ENCODE data around the gene PRKACB.
"Not testable (repeated sequence)": the region's sequence is repeated elsewhere in the genome, so short reads cannot be mapped to it uniquely, and the experiment has no call there.

PRKACB gene

DNA sequence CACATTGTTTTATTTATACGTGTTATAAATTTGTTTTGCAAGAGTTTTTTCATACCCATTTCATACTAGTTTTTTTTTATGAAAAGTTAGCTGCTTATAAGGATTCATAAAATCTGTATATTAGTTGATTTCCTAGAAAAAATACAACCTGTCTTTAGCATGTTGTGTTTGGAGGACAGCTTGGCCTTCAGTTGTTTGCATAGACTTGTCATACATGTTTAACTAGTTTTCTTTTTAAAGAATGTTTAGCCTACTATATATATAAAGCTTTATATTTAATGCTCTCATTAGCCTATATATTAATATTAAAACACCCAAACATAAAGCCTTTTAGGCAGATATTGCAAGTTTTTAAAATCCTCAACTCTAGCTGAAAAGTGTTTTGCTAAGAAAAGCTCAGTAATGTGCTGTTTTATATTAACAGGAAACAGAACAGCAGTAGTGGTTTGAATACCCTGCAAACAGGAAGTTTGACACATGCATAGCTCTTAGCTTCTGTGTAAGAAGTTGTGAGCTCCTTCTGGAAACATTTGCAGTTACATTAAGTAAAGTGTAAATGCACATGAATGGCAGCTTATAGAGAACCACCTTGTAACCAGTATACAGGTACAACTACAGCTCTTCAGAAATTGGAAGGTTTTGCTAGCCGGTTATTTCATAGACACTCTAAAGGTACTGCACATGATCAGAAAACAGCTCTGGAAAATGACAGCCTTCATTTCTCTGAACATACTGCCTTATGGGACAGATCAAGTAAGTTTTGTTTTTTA lies at the start of gene PRKACB:
PRKACB (plus strand) TSS at position 476 of the 770 bp plus-strand sequence; CDS start at position 567, 91 bp downstream.
- peak; percentile 45 to 66 (median 62) for DNase-seq

DNA sequence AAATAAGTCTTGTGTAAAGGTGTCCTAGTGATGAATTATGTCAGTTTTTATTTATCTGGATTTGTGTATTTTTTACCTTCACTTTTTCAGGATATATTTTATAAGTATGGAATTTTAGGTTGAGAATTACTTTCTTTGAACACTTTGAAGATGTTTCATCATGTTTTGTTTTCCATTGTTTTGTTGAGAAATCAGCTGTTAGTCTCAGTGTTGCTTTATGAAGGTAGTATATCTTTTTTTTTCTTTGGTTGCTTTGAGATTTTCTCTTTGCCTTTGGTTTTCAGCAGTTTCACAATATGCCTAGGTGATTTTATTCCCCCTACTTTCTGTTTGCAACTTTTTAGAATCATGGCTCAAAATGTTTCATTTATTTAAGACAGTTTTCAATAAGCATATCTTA lies 48.8 kb upstream of the PRKACB start:
- DNase-seq = no peak

DNA sequence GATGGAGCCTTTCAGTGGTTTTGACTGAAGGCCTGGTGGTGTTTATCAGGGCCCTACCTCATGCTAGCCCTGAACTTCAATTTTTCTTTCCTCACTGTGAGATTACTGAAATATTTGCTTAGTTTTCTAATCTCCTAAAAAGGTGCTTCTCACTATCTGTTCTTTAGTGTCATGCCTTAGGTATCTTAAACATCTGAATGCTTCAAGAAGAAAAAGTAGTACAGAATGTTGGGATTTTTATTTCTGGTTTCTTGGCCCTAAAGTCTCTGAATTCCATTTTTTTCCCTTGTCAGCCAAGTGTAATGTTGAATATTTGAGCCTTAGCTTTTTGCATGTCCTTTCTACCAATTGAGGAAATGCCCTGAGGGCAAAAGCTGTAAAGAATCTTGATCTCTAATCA lies 47.9 kb upstream of the PRKACB start:
- DNase-seq = no peak

DNA sequence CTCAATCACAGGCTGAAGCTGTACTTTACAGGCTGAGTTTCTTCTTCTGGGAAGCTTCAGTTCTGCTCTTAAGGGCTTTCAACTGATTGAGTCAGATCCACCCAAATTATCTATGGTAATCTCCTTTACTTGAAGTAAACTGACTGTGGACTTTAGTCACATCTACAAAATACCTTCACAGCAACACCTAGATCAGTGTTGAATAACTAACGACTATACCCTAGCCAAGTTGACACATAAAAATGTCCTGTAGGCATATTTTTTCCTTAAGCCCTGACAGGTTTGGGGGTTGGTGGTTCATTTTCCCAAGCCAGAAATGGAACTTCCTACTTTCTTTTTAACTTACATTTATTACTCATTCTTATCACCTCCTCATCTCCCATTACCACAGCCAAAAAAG lies 42.9 kb upstream of the PRKACB start:
- no peak for DNase-seq

DNA sequence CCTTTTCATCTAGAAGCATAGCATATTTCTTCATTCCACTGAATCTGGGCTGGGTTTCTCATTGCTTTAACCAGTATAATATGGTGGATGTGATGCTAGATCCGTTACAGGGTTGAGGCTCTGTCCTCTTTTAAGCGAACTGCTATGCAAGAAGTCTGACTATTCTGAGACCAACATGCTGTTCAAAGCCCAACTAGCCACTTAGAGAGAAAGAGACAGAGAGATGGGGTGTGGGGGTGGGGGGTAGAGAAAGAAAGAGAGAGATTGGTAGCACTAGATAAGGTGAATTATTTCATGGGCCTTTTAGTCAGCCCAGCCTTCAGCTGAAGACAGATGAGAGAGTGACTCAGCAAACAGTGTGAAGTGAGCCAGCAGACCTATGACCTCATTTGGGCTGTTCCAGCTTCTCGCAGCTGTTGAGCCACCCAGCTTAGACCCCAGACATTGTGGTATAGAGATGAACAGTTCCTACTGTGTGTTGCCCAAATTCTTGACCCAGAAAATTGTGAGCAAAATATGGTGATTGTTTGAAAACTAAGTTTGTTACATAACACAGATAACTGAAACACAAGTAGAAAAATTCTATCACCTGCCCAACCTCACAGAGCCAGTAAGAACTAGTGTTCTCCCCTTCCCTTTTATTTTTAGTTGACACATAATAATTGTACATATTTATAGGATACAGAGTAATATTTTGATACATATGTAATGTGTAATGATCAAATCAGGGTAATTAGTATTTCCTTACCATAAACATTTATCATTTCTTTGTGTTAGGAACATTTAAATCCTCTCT lies 40.7 kb upstream of the PRKACB start:
- DNase-seq = peak; percentile 74 to 81 (median 78)

DNA sequence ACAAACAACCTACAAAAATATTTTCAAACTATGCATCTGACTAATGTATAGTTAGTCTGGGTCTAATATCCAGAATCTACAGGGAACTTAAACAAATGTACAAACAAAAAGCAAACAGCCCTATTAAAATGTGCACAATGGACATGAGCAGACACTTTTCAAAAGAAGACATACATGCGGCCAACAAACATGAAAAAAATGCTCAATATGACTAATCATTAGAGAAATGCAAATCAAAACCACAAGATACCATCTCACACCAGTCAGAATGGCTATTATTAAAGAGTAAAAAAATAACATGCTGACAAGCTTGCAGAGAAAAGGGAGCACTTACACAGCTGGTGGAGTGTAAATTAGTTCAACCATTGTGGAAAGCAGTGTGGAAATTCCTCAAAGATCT lies 36.5 kb upstream of the PRKACB start:
- not testable (repeated sequence) for DNase-seq

DNA sequence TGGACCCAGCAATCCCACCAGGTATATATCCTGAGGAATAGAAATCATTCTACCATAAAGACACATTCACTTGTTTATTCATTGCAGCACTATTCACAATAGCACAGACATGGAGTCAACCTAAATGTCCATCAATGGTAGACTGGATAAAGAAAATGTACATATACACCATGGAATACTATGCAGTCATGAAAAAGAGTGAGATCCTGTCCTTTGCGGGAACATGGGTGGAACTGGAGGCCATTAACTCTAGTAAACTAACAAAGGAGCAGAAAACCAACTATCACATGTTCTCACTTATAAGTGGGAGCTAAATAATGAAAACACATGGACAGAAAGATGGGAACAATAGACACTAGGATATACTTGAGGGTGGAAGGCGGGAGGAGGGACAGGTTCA lies 36.1 kb upstream of the PRKACB start:
- no peak for DNase-seq

DNA sequence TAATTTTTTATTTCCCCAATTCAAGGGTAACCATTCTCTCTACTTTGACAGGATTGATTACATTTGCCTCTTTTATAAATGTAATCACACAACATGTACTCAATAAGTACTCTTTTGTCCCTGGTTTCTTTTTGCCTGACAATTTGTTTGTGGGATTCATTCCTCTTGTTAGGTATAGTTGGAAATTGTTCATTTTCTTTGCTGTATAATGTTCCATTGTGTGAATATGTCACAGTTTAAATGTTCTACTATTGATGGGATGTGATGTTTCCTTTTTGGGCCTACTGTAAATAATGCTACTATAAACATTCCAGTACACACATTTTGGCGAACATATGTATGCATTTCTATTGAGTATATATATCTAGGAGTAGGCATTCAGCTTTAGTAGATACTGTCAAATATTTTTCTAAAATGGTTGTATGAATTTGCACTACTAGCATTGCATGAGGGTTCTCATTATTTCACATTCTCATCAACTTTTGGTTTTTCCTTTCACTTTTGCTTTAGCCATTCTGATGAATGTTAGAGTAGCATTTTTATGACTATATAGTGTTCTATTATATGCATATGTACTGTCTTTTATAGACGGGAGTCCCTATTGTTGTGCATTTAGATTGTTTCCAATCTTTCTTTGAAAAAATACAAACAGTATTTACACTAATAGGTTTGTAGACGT lies 35.0 kb upstream of the PRKACB start:
- no peak for DNase-seq

DNA sequence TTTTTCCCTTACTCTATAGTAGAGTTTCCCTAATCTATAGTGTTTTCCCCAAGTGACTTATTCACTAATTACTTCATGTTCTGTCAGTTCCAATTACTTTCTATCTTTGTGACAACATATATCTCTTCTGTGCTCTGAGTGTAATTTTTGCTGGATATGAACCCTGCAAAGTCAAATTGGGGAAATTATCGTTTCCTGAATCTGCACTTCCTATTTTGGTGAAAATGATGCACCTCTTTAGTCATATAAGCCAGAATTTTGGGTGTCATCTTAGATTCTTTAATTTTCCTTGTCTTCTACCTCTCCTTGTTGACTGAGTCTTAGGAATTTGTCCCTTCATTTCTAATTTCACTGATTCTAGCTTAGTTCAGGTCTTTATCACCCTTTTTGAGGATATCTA lies 33.4 kb upstream of the PRKACB start:
- DNase-seq = peak in 2 of 3 donors; percentile 24 to 43

DNA sequence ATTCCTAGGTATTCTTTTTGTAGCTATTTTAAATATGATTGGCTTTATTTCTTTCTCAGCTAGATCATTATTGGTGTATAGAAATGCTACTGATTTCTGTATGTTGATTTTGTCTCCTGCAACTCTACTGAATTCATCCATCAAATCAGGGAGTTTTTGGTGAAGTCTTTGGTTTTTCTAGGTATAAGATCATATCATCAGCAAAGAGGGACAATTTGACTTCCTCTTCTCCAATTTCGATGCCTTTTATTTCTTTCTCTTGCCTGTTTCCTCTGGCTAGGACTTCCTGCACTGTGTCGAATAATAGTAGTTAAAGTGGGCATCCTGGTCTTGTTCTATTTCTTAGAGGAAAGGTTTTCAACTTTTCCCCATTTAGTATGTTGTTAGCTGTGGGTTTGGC lies 27.5 kb upstream of the PRKACB start:
- peak in 1 of 3 donors; percentile 14 for DNase-seq

DNA sequence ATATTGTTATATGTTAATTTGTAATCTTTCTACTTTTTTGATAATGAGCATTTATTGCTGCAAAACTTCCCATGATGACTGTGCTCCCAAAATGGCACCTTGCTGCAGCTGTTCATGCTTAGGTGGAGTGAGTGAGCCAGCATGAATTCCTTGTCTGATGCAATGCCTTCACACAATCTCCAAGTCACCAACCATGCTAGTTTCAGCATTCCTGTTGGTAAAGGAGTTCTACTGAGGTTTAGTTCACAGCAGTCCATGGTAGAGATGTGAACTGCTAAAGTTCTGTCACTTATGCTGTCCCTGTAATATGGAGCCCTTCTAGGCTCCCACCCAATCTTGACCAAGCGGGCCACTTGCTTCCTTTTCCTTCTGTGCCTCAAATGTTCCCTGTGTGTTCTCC lies 26.2 kb upstream of the PRKACB start:
- DNase-seq = no peak

DNA sequence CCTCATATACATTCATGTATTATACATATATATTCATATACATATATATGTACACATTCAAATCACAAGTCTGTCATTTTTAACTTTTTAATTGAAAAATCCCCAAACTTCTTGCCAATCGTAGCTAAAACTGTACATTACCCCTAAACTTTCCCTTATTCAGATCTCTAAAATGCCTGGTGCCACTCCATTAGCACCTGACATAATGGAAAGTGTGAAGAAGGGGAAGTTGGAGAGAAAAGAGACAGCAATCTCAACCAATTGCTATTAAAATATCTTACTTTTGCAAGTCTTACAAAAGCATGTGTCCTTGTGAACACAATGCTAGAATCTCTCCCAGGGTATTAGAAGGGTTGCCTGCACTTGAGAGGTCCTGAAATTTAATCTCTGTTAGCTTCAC lies 22.7 kb upstream of the PRKACB start:
- no peak for DNase-seq

DNA sequence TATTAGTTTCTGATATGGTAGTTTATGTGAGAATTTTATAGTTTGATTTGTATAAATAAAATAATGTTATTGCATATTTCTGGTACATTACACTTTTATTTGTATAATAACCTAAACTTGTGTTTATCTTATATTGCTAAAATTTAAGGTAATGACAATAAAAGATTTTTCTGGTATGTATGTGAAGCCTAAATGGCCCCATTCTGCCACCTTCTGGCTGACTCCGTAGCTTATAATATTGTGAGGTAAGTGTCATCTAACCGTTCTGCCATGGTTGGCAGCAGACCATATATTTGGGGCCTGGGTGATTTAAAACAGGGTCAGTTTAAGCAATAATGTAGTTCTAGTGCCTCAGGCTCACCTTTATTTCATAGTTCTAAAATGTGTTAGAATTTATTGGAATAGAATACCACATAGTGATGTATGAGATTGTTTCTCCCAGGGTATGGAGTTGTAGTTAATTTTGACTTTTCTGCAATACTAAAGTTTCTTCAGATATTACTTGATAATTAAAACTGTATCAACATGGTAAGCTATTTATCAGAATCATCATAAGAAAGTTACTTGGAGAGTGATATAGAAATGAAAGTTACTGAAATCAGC lies 21.2 kb upstream of the PRKACB start:
- DNase-seq = peak; percentile 74 to 75 (median 75)

DNA sequence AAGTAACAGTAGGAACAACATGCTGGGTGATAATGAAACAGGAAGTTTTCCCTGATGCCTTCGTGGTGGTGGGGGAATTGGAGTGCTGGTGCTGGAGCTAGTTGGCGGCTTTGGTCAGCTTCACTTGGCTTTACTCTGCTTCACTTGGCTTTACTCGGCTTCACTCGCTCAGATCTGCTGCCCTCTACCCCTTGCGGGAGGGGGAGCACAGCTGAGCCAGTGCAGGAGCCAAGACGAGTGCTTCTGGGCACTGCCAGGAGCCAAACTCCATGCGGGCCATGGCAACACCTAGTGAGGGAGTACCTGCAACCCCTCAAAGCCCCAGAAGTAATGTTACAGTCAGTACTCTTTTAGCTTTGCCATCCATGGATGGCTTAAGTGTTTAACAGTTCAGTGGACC lies 10.6 kb upstream of the PRKACB start:
- DNase-seq = peak in 1 of 3 donors; percentile 9

DNA sequence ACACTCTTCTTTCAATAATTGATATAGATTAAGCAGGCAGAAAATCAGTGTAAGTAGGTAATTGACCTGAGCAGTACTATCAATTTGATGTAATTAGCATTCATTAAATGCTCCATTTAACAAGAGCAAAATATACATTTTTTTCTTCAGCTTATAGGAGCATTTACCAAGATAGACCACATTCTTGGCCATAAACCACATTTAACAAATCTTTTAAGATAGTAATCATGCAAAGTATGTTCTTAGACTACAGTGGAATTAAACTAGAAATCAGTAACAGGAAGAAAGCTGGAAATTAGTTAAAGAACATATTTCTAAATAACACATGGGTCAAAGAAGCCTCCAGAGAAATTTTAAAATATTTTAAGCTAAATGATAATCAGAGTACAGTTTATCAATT lies 8.7 kb upstream of the PRKACB start:
- no peak for DNase-seq

DNA sequence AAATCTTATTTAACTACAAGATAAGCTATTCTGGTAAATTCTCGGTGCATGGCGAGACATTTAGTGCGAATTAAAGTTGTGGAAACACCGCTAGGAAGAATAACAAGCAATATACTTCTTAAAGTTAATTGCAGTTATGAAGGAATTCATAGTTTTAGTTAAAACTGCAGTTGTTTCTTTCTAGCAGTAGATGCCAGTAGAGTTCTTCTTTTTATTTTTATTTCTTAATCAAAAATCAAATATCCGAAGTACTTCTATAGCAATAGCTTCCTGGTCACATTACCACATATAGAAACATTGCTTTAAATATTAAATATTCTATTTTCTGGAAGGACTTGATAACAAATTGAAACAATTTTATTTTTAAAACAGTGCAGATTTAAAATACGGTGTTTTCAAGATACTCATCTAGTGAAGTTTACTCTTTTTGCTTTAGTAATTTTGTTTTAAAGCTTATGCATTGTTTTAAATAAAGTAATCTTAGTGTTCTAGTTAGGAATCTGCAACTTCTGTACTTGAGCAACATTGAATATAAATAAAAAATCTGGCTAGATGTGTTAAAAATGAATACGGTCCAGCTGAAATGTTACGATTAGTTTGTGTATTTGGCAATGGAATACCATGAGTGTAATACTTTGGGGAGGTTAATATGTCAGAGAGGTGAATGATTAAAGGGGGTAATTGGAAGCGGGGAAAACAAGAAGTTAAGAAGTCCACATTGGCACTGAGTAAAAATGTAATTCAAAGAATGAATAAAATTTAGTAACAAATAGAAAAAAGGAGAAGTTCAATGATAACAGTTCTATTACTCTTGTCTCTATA lies 2.7 kb upstream of the PRKACB start:
- DNase-seq = peak; percentile 18 to 76 (median 74)

DNA sequence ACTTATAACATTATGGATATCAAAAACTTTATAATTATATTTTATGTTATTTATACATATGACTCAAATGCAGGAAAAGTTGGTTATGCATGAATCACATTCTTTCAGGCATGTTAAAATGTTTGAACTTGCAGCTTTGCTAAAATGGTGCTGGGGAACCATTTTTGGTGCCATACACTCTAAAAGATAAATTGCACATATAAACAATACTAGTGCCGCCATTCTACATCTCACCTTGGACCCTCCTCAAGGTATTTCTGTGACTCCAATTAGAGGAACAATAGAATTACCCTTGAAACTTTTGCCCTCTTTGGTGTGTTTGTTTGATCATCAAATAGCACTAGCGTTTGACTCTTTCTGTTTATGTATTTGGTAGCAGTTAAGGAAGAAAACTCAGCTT lies 997 bp downstream of the PRKACB start:
- peak; percentile 24 to 48 (median 42) for DNase-seq

DNA sequence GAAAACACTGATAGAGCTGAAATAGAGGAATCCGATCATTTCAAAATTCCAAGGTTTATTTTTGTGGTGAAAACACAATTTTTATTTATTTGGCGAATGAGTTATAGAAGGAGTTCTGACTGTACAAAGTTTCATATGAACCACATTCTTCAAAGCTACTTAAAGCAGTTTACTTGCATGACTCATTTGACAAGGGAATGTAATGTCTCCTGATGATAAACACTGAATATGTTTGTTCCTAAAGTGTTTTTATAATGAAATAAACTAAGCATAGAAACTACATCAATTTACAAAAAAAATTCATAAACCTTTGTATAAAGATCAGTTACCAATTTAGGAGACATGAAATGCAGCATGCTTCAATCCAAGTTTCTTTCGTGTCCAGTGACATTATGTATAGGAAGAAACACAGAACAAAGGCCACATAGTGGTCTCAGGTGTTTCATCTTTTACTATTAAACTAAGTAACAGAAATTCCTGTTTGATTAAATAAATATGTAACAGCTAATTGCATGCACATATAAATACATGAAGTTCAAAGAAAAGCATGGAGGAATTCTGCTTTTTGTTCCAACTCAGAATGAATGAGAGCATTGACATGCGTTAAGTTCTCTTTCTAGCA lies 2.5 kb downstream of the PRKACB start:
- peak; percentile 12 to 63 (median 53) for DNase-seq

DNA sequence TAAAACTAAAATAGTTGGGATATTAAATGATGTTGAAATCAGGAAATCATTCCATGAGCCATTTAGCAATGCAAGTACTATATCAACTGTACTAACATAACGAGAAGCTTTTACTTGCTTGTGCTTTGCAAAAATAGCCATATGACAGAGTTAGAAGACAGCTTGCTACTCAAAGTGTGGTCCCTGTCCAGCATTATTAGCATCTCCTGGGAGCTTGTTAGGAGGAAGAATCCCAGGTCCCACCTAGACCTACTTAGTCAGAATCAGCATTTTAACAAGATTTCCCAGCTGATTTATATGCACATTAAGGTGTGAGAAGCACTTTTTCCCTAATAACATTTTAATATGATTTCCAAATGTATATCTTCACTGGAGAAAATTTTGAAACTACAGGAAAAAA lies 4.7 kb downstream of the PRKACB start:
- no peak for DNase-seq

DNA sequence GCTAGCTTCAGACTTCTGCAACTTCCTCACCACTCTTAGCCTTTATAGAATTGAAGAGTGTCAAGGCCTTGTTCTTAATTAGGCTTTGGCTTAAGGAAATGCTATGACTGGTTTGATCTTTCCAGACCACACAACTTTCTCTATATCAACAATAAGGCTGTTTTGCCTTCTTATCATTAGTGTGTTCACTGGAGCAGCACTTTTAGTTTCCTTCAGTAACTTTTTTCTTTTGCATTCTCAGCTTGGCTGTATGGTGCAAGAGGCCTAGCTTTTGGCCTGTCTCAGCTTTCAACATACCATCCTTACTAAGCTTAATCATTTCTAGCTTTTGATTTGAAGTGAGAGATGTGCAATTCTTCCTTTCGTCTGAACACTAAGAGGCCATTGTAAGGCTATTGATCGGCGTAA lies 8.6 kb downstream of the PRKACB start:
- DNase-seq = no peak

DNA sequence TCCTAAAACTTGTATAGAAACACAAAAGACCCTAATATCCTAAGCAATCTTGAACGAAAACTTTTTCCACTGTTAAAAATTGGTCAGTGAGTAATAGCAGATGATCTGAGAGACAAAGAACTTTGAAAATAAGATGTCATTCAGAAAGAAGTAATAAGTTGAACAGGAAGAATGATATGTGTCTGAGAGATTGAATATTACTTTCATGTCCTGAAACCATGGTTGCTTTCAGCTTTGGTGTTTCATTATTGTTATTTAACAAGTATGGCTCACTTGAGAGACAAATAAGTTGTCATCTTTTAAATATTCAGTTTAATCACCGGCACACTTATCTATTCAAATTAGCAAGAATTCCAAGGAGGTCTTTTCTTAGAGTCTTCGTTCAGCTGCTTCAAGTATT lies 11.4 kb downstream of the PRKACB start:
- no peak for DNase-seq

DNA sequence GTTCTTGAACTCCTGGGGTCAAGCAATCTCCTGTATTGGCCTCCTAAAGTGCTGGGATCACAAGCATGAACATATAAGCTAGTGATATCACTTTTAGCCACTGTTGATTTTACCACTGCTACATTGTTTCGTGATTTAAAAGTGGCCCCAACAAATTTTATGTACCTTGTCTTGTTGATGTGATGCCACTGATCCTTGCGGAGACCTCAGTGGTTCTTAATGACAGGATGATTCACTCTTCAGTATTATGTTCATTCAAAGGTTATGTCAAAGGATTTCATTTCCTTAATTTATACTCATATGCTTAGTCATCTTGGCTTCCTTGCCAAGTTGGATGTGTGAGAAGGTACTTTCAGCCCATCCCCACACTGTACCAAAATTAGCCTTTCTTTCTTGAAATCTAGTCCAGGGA lies 12.1 kb downstream of the PRKACB start:
- DNase-seq = peak; percentile 33 to 74 (median 69)

Measured in suppressor macrophage treated with lipopolysaccharide for 1 hour (primary cell).